Liver (tissue), 9 donors: ENCODE measurements around the gene PRPF6. TPM values are rescaled to one million over a fixed set of nuclear protein-coding genes. Genes with fewer than 3 reads are reported as not detected.

Experiments used
- DNase-seq: peaks from one replicate; pipeline ENCODE4 v3.0.0-alpha.2; 2017; ENCODE audit warnings: low spot score
- H3K27ac ChIP-seq, 2 donors: one replicate each; pipeline ENCODE4 v1.7.0; 2013; ENCODE audit warnings: inconsistent platforms in 2 of 2, low read length in 2 of 2, control low read depth in 1 of 2, low read depth in 1 of 2, mild to moderate bottlenecking in 1 of 2
- H3K27me3 ChIP-seq, 4 donors: one replicate each; pipeline versions ENCODE4 v1.6.1 to v1.7.0; 2013; ENCODE audit warnings: low read length in 3 of 4, inconsistent platforms in 1 of 4, mild to moderate bottlenecking in 1 of 4, moderate library complexity in 1 of 4; ENCODE audit not compliant: control insufficient read depth in 4 of 4, insufficient read depth in 4 of 4
- H3K36me3 ChIP-seq, 4 donors: one replicate each; pipeline versions ENCODE4 v1.6.1 to v1.7.0; 2013; ENCODE audit warnings: low read length in 3 of 4, mild to moderate bottlenecking in 3 of 4, low read depth in 1 of 4, moderate library complexity in 1 of 4; ENCODE audit not compliant: control insufficient read depth in 4 of 4, insufficient read depth in 3 of 4
- H3K4me1 ChIP-seq, 4 donors: one replicate each; pipeline versions ENCODE4 v1.6.1 to v1.7.0; 2013; ENCODE audit warnings: low read length in 3 of 4, mild to moderate bottlenecking in 3 of 4, moderate library complexity in 1 of 4; ENCODE audit not compliant: control insufficient read depth in 4 of 4, insufficient read depth in 4 of 4
- H3K4me3 ChIP-seq, 3 donors: one replicate each; pipeline versions ENCODE4 v1.6.1 to v1.7.0; 2013; ENCODE audit warnings: low read length in 3 of 3, control low read depth in 1 of 3, low read depth in 1 of 3, mild to moderate bottlenecking in 1 of 3
- H3K9ac ChIP-seq, 2 donors: one replicate each; pipeline ENCODE4 v1.7.0; 2013; ENCODE audit warnings: low read length in 2 of 2, mild to moderate bottlenecking in 2 of 2, moderate library complexity in 2 of 2, control low read depth in 1 of 2, low read depth in 1 of 2
- H3K9me3 ChIP-seq, 4 donors: one replicate each; pipeline versions ENCODE4 v1.6.1 to v1.7.0; 2013; ENCODE audit warnings: low read length in 3 of 4; ENCODE audit not compliant: control insufficient read depth in 4 of 4
- EGR1 ChIP-seq, 2 donors: IDR thresholded peaks; 2 replicates each; pipeline ENCODE4 v1.6.1; 2016 to 2018; ENCODE audit warnings: antibody characterized with exemption in 2 of 2, low read depth in 2 of 2
- FOXA1 ChIP-seq: IDR thresholded peaks from 2 replicates; pipeline ENCODE4 v1.6.1; 2016; ENCODE audit warnings: antibody characterized with exemption
- FOXA2 ChIP-seq: IDR thresholded peaks from 2 replicates; pipeline ENCODE4 v1.6.1; 2016; ENCODE audit warnings: antibody characterized with exemption
- GABPA ChIP-seq, 2 donors: IDR thresholded peaks in 1 of 2; conservative IDR thresholded peaks in 1 of 2; 2 replicates each; pipeline ENCODE4 v1.6.1; 2016; ENCODE audit warnings: antibody characterized with exemption in 2 of 2, mild to moderate bottlenecking in 1 of 2, moderate library complexity in 1 of 2
- HNF4A ChIP-seq, 2 donors: conservative IDR thresholded peaks; 2 replicates each; pipeline ENCODE4 v1.6.1; 2016; ENCODE audit warnings: antibody characterized with exemption in 2 of 2, mild to moderate bottlenecking in 2 of 2
- HNF4G ChIP-seq: IDR thresholded peaks from 2 replicates; pipeline ENCODE4 v1.6.1; 2016; ENCODE audit warnings: antibody characterized with exemption
- JUND ChIP-seq, 2 donors: IDR thresholded peaks; 2 replicates each; pipeline ENCODE4 v1.6.1; 2016; ENCODE audit warnings: antibody characterized with exemption in 2 of 2
- NR2F2 ChIP-seq: IDR thresholded peaks from 2 replicates; pipeline ENCODE4 v1.6.1; 2016; ENCODE audit warnings: antibody characterized with exemption
- RAD21 ChIP-seq, 2 donors: IDR thresholded peaks; 2 replicates each; pipeline ENCODE4 v1.6.1; 2016; ENCODE audit warnings: antibody characterized with exemption in 2 of 2, mild to moderate bottlenecking in 2 of 2
- RXRA ChIP-seq, 2 donors: IDR thresholded peaks; 2 replicates each; pipeline ENCODE4 v1.6.1; 2017 to 2018; ENCODE audit warnings: antibody characterized with exemption in 2 of 2, mild to moderate bottlenecking in 1 of 2
- SP1 ChIP-seq: IDR thresholded peaks from 2 replicates; pipeline ENCODE4 v1.6.1; 2018; ENCODE audit warnings: antibody characterized with exemption, mild to moderate bottlenecking
- TAF1 ChIP-seq: conservative IDR thresholded peaks from 2 replicates; pipeline ENCODE4 v1.6.1; 2016; ENCODE audit warnings: antibody characterized with exemption, mild to moderate bottlenecking
- YY1 ChIP-seq: IDR thresholded peaks from 2 replicates; pipeline ENCODE4 v1.6.1; 2016; ENCODE audit warnings: antibody characterized with exemption, mild to moderate bottlenecking
- WGBS: extraction: QIAGEN DNeasy Blood & Tissue Kit; methylation state at CpG from one replicate; pipeline ENCODE4 v1.1.7; 2013; 5-methylcytosine and 5-hydroxymethylcytosine counted together
- polyA plus RNA-seq, 2 donors: library from polyadenylated mRNA; stranded (reverse) in 1 of 2; unstranded in 1 of 2; fragments of 200-250 nt in 1 of 2; fragments of >200 nt in 1 of 2; fragmentation: Nextera tagmentation in 1 of 2; extraction: Ambion mirVana in 1 of 2; gene quantifications; one replicate each; pipeline versions ENCODE4 v1.2.1 to v1.2.3, GENCODE V29; 2013 to 2015
- total RNA-seq, 2 donors: library from RNA; depleted of rRNA; stranded (reverse); fragments of >200 nt; gene quantifications; one replicate each; pipeline ENCODE4 v1.2.3, GENCODE V29; 2014
- TF ChIP-seq, protein P1 (sequence below): IDR thresholded peaks from 2 replicates; pipeline ENCODE4 v1.6.1; 2016; ENCODE audit warnings: antibody characterized with exemption
- TF ChIP-seq, protein P2 (sequence below): IDR thresholded peaks from 2 replicates; pipeline ENCODE4 v1.6.1; 2016; ENCODE audit warnings: antibody characterized with exemption
- TF ChIP-seq, protein P3 (sequence below): fragments of 150-350 bp; IDR thresholded peaks from 2 replicates; pipeline ENCODE4 v1.5.1; 2017; ENCODE audit warnings: improper control_type of control experiment, low read depth, low read length; ENCODE audit not compliant: missing input control
- TF ChIP-seq, protein P4 (sequence below): IDR thresholded peaks from 2 replicates; pipeline ENCODE4 v1.6.1; 2016; ENCODE audit warnings: antibody characterized with exemption
- TF ChIP-seq, protein P5 (sequence below): IDR thresholded peaks from 2 replicates; pipeline ENCODE4 v1.6.1; 2016; ENCODE audit warnings: antibody characterized with exemption, mild to moderate bottlenecking
- donor health status: healthy.
- donor health status: healthy.
- donor health status: healthy.
- donor health status: healthy.
- donor health status: healthy.

The PRPF6 gene
- total and polyA plus RNA-seq, 4 donors = 16.3 to 24.9 (median 23.1) TPM

DNA sequence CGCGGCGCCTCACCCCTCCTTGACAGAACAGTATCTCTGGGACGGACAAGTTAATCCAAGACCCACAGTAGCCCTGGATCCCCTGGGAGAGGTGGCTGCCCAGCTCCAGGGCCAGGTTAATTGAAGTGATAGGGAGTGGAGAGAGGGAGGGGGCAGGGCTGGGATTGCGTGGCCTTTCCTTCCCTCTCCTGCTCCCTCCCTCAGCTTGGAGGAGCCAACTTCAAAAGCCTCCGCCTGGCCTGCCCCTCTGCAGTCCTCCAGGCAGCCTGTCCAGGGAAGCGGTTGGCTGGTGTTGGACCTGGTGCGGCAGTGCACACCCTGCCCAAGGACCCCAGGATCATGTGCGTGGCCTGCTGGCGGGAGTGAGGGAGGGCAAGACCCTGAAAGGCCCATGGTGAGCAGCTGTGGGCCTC lies 55.0 kb downstream of the PRPF6 start, which contains the start of gene C20orf204 (continued):
- no peak for TF ChIP-seq HNF4G
- TF ChIP-seq RAD21 (IDR thresholded peaks at IDR 0.05) = no peak
- TF ChIP-seq, protein P1, sequence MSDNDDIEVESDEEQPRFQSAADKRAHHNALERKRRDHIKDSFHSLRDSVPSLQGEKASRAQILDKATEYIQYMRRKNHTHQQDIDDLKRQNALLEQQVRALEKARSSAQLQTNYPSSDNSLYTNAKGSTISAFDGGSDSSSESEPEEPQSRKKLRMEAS = no peak
- TF ChIP-seq HNF4A (conservative IDR thresholded peaks at IDR 0.05) = no peak
- no peak for TF ChIP-seq NR2F2
- TF ChIP-seq FOXA1 = no peak
- TF ChIP-seq, protein P2, sequence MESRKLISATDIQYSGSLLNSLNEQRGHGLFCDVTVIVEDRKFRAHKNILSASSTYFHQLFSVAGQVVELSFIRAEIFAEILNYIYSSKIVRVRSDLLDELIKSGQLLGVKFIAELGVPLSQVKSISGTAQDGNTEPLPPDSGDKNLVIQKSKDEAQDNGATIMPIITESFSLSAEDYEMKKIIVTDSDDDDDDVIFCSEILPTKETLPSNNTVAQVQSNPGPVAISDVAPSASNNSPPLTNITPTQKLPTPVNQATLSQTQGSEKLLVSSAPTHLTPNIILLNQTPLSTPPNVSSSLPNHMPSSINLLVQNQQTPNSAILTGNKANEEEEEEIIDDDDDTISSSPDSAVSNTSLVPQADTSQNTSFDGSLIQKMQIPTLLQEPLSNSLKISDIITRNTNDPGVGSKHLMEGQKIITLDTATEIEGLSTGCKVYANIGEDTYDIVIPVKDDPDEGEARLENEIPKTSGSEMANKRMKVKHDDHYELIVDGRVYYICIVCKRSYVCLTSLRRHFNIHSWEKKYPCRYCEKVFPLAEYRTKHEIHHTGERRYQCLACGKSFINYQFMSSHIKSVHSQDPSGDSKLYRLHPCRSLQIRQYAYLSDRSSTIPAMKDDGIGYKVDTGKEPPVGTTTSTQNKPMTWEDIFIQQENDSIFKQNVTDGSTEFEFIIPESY = no peak

DNA sequence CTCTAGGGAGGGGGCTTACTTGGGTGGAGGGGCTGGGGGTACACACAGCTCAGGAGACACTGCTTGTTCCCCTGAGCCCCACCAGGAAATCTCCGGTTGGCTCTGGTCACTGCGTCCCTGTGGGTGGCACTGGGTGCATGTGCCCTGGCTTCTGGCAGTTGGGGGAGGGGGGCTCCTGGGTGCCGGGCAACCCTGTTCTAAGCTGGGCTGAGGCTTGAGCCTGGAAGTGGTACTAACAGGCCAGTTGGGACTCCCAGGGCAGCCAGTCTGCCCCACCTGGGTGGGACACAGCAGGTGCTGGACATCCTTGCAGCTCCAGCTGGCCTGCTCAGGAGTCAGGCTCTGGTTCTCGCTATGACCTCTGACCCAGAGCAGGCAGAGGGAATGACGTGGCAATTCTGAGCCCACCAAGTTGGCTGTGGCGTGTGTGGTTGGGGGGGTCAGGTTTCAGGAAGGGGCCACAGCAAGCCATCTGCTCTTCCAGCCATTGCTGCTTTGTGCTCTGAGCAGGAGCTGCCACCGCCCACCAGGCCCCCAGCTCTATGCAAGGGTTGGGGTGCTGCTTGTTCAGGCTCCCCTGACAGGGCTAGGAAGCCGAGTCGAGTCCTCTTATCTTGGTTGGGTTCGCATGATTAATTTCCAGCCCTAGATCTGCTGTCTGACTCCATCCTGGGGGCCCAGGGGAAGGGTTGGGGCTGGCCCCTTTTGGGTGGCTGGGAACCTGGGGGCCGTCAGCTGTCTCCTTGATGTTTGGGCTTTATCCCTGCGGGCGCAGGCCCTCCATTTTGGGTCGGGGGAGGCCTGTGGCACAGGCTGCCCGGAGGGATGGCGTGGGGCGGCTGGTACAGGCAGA lies 55.6 kb downstream of the PRPF6 start:
- no peak for DNase-seq
- H3K9me3 ChIP-seq = no peaks in the 10 kb centered on the region
- no peak overlapping the region for H3K27ac ChIP-seq
- peaks cover 5 to 25% (median 12%) of the 10 kb centered on the region in 4 donors for H3K36me3 ChIP-seq
- peaks cover 0 to 3% (median 2%) of the 10 kb centered on the region in 4 donors for H3K27me3 ChIP-seq
- no peak for TF ChIP-seq GABPA (IDR thresholded peaks at IDR 0.05 in 1 of 2, conservative IDR thresholded peaks at IDR 0.05 in 1 of 2)
- TF ChIP-seq RAD21 (IDR thresholded peaks at IDR 0.05) = no peak
- no peak for TF ChIP-seq EGR1 (IDR thresholded peaks at IDR 0.05; ENCODE audit: low read depth in 2 of 2)
- TF ChIP-seq YY1 = no peak
- no peak for TF ChIP-seq JUND (IDR thresholded peaks at IDR 0.05)
- no peak overlapping the region for H3K9ac ChIP-seq
- WGBS = 78% methylated on average over 17 of the region's 17 CpGs
- H3K4me1 ChIP-seq = peaks cover 4 to 19% (median 11%) of the 10 kb centered on the region in 4 donors
- H3K4me3 ChIP-seq = no peak overlapping the region

DNA sequence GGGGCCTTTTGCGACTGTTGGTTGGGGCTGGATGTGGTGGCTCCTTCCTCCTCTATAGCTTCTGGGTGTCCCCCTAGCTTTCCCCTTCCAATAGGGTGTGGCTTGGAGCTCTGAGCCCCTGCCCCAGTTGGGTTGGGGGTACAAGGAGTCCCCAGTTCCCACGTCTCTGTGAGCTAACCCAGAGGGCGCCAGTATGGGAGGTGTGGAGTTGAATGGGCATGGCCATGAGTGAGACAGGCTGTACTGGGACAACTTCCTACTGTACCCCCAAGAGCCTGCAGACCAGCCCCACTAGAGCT lies 56.2 kb downstream of the PRPF6 start:
- no peak overlapping the region for H3K27ac ChIP-seq
- 75% methylated on average over 3 of the region's 3 CpGs for WGBS
- H3K27me3 ChIP-seq = peaks cover 0 to 3% (median 2%) of the 10 kb centered on the region in 4 donors
- H3K4me1 ChIP-seq = peaks cover 4 to 22% (median 11%) of the 10 kb centered on the region in 4 donors
- peaks cover 1 to 20% (median 10%) of the 10 kb centered on the region in 4 donors for H3K36me3 ChIP-seq
- DNase-seq = no peak
- TF ChIP-seq YY1 (no peak), NR2F2 (no peak), EGR1 (IDR thresholded peaks at IDR 0.05; ENCODE audit: low read depth in 2 of 2) (no peak), HNF4G (no peak), JUND (IDR thresholded peaks at IDR 0.05) (no peak), FOXA2 (no peak), RAD21 (IDR thresholded peaks at IDR 0.05) (no peak), SP1 (no peak), FOXA1 (no peak), HNF4A (conservative IDR thresholded peaks at IDR 0.05) (no peak), GABPA (IDR thresholded peaks at IDR 0.05 in 1 of 2, conservative IDR thresholded peaks at IDR 0.05 in 1 of 2) (no peak), RXRA (IDR thresholded peaks at IDR 0.05) (no peak), TAF1 (no peak)
- TF ChIP-seq, protein P3, sequence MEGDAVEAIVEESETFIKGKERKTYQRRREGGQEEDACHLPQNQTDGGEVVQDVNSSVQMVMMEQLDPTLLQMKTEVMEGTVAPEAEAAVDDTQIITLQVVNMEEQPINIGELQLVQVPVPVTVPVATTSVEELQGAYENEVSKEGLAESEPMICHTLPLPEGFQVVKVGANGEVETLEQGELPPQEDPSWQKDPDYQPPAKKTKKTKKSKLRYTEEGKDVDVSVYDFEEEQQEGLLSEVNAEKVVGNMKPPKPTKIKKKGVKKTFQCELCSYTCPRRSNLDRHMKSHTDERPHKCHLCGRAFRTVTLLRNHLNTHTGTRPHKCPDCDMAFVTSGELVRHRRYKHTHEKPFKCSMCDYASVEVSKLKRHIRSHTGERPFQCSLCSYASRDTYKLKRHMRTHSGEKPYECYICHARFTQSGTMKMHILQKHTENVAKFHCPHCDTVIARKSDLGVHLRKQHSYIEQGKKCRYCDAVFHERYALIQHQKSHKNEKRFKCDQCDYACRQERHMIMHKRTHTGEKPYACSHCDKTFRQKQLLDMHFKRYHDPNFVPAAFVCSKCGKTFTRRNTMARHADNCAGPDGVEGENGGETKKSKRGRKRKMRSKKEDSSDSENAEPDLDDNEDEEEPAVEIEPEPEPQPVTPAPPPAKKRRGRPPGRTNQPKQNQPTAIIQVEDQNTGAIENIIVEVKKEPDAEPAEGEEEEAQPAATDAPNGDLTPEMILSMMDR = no peak
- TF ChIP-seq, protein P4, sequence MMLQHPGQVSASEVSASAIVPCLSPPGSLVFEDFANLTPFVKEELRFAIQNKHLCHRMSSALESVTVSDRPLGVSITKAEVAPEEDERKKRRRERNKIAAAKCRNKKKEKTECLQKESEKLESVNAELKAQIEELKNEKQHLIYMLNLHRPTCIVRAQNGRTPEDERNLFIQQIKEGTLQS = no peak
- TF ChIP-seq, protein P5, sequence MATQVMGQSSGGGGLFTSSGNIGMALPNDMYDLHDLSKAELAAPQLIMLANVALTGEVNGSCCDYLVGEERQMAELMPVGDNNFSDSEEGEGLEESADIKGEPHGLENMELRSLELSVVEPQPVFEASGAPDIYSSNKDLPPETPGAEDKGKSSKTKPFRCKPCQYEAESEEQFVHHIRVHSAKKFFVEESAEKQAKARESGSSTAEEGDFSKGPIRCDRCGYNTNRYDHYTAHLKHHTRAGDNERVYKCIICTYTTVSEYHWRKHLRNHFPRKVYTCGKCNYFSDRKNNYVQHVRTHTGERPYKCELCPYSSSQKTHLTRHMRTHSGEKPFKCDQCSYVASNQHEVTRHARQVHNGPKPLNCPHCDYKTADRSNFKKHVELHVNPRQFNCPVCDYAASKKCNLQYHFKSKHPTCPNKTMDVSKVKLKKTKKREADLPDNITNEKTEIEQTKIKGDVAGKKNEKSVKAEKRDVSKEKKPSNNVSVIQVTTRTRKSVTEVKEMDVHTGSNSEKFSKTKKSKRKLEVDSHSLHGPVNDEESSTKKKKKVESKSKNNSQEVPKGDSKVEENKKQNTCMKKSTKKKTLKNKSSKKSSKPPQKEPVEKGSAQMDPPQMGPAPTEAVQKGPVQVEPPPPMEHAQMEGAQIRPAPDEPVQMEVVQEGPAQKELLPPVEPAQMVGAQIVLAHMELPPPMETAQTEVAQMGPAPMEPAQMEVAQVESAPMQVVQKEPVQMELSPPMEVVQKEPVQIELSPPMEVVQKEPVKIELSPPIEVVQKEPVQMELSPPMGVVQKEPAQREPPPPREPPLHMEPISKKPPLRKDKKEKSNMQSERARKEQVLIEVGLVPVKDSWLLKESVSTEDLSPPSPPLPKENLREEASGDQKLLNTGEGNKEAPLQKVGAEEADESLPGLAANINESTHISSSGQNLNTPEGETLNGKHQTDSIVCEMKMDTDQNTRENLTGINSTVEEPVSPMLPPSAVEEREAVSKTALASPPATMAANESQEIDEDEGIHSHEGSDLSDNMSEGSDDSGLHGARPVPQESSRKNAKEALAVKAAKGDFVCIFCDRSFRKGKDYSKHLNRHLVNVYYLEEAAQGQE = no peak
- TF ChIP-seq, protein P2 = no peak
- TF ChIP-seq, protein P1 = no peak
- H3K4me3 ChIP-seq = no peak overlapping the region
- H3K9ac ChIP-seq = no peak overlapping the region
- no peaks in the 10 kb centered on the region for H3K9me3 ChIP-seq
